Endothelial cell of umbilical vein (primary cell): ENCODE data around the gene HAND1. TPM values are rescaled to one million over a fixed set of nuclear protein-coding genes. Genes with fewer than 3 reads are reported as not detected.

Experiments used
- BruUV-seq: library from RNA; stranded (reverse); fragments of 400-500 nt; replicated peaks from 2 replicates; lab custom pipeline; 2021; lab: Mats Ljungman, UMichigan
- CTCF ChIA-PET: fragments of 300-600, 350-600 bp; sonication (Branson Sonifier 250); formaldehyde crosslinking; loops from one replicate; lab custom pipeline; 2021; ENCODE audit warnings: antibody characterized with exemption, inconsistent platforms; lab: Charles Lee
- POLR2A ChIA-PET: fragments of 300-600, 350-600 bp; sonication (Branson Sonifier 250); formaldehyde crosslinking; loops from one replicate; lab custom pipeline; 2021; ENCODE audit warnings: antibody characterized with exemption, inconsistent platforms; lab: Charles Lee
- DNase-seq: peaks from one replicate; pipeline ENCODE4 v3.0.0-alpha.2; 2011; ENCODE audit warnings: low read depth, low spot score
- FAIRE-seq: peaks from 2 replicates; lab custom pipeline; 2011; peaks lifted over from hg19 to GRCh38; lab: Jason Lieb, UNC
- H2AFZ ChIP-seq: 2 replicates; pipeline ENCODE4 v1.6.0; 2012; ENCODE audit warnings: low read depth, low read length, control low read depth, inconsistent platforms
- H3K27ac ChIP-seq: 2 replicates; pipeline ENCODE4 v1.5.1; 2011; ENCODE audit warnings: low read depth, mild to moderate bottlenecking, control low read depth, low read length, moderate library complexity; ENCODE audit not compliant: insufficient read depth
- H3K27me3 ChIP-seq, 2 experiments: 2 replicates each; pipeline versions ENCODE4 v1.6.0 to v1.6.1; 2011; ENCODE audit warnings: low read length in 2 of 2, mixed read lengths in 1 of 2; ENCODE audit not compliant: control insufficient read depth in 2 of 2, insufficient read depth in 2 of 2
- H3K36me3 ChIP-seq, 2 experiments: 2 replicates in 1 of 2; 3 replicates in 1 of 2; pipeline ENCODE4 v1.5.1; 2011; ENCODE audit warnings: low read length in 2 of 2, mild to moderate bottlenecking in 1 of 2, moderate library complexity in 1 of 2; ENCODE audit not compliant: control insufficient read depth in 2 of 2, insufficient read depth in 2 of 2; ENCODE audit errors: extremely low read depth in 1 of 2
- H3K4me1 ChIP-seq: 3 replicates; pipeline ENCODE4 v1.5.1; 2011; ENCODE audit warnings: mild to moderate bottlenecking, low read length; ENCODE audit not compliant: control insufficient read depth, insufficient read depth; ENCODE audit errors: extremely low read depth
- H3K4me2 ChIP-seq: 2 replicates; pipeline ENCODE4 v1.6.1; 2011; ENCODE audit warnings: low read length, control low read depth, mixed read lengths; ENCODE audit not compliant: insufficient read depth
- H3K4me3 ChIP-seq, 3 experiments: fragments of 200-600 bp in 1 of 3; sonication (generic), shearing (Covaris generic) in 1 of 3; replicated peaks in 1 of 3; 2 replicates each; pipeline ENCODE4 v1.5.1; 2011 to 2016; ENCODE audit warnings: control low read depth in 3 of 3, low read length in 3 of 3, mild to moderate bottlenecking in 2 of 3, inconsistent platforms in 1 of 3, low read depth in 1 of 3, moderate library complexity in 1 of 3; ENCODE audit not compliant: insufficient read depth in 1 of 3
- H3K79me2 ChIP-seq: 2 replicates; pipeline ENCODE4 v1.6.0; 2012; ENCODE audit warnings: low read length, inconsistent platforms; ENCODE audit not compliant: control insufficient read depth, insufficient read depth
- H3K9ac ChIP-seq: replicated peaks from 2 replicates; pipeline ENCODE3; 2011; ENCODE audit warnings: low read length, control low read depth; ENCODE audit not compliant: insufficient read depth; ENCODE audit errors: extremely low read depth
- H3K9me1 ChIP-seq: replicated peaks from 3 replicates; pipeline ENCODE4 v1.6.0; 2011; ENCODE audit warnings: mild to moderate bottlenecking, low read length; ENCODE audit not compliant: control insufficient read depth, insufficient read depth; ENCODE audit errors: extremely low read depth
- H3K9me3 ChIP-seq: replicated peaks from 2 replicates; pipeline ENCODE4 v1.5.1; 2012; ENCODE audit warnings: low read length, inconsistent platforms; ENCODE audit not compliant: control insufficient read depth, insufficient read depth
- H4K20me1 ChIP-seq: replicated peaks from 2 replicates; pipeline ENCODE3; 2011; ENCODE audit warnings: mild to moderate bottlenecking, low read length; ENCODE audit not compliant: control insufficient read depth, insufficient read depth; ENCODE audit errors: extremely low read depth
- EZH2 ChIP-seq: IDR thresholded peaks from 2 replicates; pipeline ENCODE4 v1.6.1; 2012; ENCODE audit warnings: borderline replicate concordance, low read depth, mild to moderate bottlenecking, moderate library complexity, low read length, inconsistent platforms; ENCODE audit not compliant: severe bottlenecking
- FOS ChIP-seq: IDR thresholded peaks from 2 replicates; pipeline ENCODE4 v1.6.1; 2011; ENCODE audit warnings: mild to moderate bottlenecking, low read length, moderate library complexity, borderline replicate concordance; ENCODE audit not compliant: insufficient read depth
- GATA2 ChIP-seq: IDR thresholded peaks from 2 replicates; pipeline ENCODE4 v1.7.0; 2011; ENCODE audit warnings: low read depth, mild to moderate bottlenecking, moderate library complexity, mixed read lengths, low read length; ENCODE audit not compliant: insufficient read length, insufficient read depth
- JUN ChIP-seq: IDR thresholded peaks from 2 replicates; pipeline ENCODE4 v1.6.1; 2011; ENCODE audit warnings: borderline replicate concordance, low read depth; ENCODE audit not compliant: insufficient read length, insufficient read depth
- MAX ChIP-seq: IDR thresholded peaks from 2 replicates; pipeline ENCODE4 v1.6.1; 2011; ENCODE audit not compliant: insufficient read depth, insufficient read length
- MYC ChIP-seq: IDR thresholded peaks from one replicate; pipeline ENCODE4 v1.6.1; 2011; ENCODE audit warnings: mild to moderate bottlenecking, low read depth, low read length
- POLR2A ChIP-seq: IDR thresholded peaks from 2 replicates; pipeline ENCODE4 v1.6.1; 2012; ENCODE audit warnings: low read depth, mild to moderate bottlenecking, control low read depth, low read length
- POLR2AphosphoS5 ChIP-seq: IDR thresholded peaks from 2 replicates; pipeline ENCODE4 v1.6.1; 2012; ENCODE audit warnings: low read depth, mild to moderate bottlenecking, control low read depth, low read length, moderate library complexity; ENCODE audit not compliant: insufficient read depth
- dilution Hi-C: fragments of 300-500 bp; cut with MboI; formaldehyde crosslinking; loops from one replicate; pipeline ENCODE4 v1.15.0; 2019; ENCODE audit warnings: low sequenced_read_pairs; ENCODE audit not compliant: extremely low pct_ligation_motif_present
- intact Hi-C: fragments of 100-400 bp; cut with micrococcal nuclease; formaldehyde crosslinking; loops from one replicate; pipeline ENCODE4 v1.10.0; 2022
- polyA plus RNA-seq, 4 experiments: library from polyadenylated mRNA; depleted of rRNA in 3 of 4; stranded (reverse) in 3 of 4; unstranded in 1 of 4; fragments of >200 nt; gene quantifications; 2 replicates each; pipeline versions ENCODE4 v1.2.1 to v1.2.3, GENCODE V29; 2011 to 2012; ENCODE audit warnings: missing spikeins in 1 of 4
- total RNA-seq: library from RNA; stranded (reverse); gene quantifications from 2 replicates; pipeline ENCODE4 v1.2.3, GENCODE V29; 2021
- TF ChIP-seq, protein P1 (sequence below), 2 donors: IDR thresholded peaks; 1 replicate in 1 of 2; 2 replicates in 1 of 2; pipeline ENCODE4 v1.5.1; 2011; ENCODE audit warnings: low read length in 2 of 2, mild to moderate bottlenecking in 2 of 2, moderate library complexity in 2 of 2, control low read depth in 1 of 2, inconsistent platforms in 1 of 2, low read depth in 1 of 2; ENCODE audit not compliant: insufficient read depth in 1 of 2; ENCODE audit errors: extremely low read depth in 1 of 2

HAND1 gene
- total and polyA plus RNA-seq, 2 donors (not counting 3 experiments of a cell fraction or from before 2014, with no cell fraction given) = not detected

GRCh38 chr5:154522284-154522683, 44.3 kb upstream of the HAND1 start:
- Histone ChIP-seq H3K9me3 (no peaks in the 10 kb centered on the region), H2AFZ (no peak overlapping the region), H3K4me1 (no peaks in the 10 kb centered on the region), H3K9ac (no peak overlapping the region), H3K27me3 (peaks cover 4 to 7% of the 10 kb centered on the region in 2 experiments), H3K4me2 (no peak overlapping the region), H3K36me3 (no peaks in the 10 kb centered on the region), H4K20me1 (no peaks in the 10 kb centered on the region), H3K79me2 (no peaks in the 10 kb centered on the region), H3K4me3 (no peak overlapping the region), H3K9me1 (no peaks in the 10 kb centered on the region), H3K27ac (no peak overlapping the region)
- DNase-seq (no peak), FAIRE-seq (no peak)
- BruUV-seq = no TSS peak
- no peak for TF ChIP-seq FOS
- TF ChIP-seq EZH2 = no peak
- no peak for TF ChIP-seq POLR2AphosphoS5
- TF ChIP-seq, protein P1, sequence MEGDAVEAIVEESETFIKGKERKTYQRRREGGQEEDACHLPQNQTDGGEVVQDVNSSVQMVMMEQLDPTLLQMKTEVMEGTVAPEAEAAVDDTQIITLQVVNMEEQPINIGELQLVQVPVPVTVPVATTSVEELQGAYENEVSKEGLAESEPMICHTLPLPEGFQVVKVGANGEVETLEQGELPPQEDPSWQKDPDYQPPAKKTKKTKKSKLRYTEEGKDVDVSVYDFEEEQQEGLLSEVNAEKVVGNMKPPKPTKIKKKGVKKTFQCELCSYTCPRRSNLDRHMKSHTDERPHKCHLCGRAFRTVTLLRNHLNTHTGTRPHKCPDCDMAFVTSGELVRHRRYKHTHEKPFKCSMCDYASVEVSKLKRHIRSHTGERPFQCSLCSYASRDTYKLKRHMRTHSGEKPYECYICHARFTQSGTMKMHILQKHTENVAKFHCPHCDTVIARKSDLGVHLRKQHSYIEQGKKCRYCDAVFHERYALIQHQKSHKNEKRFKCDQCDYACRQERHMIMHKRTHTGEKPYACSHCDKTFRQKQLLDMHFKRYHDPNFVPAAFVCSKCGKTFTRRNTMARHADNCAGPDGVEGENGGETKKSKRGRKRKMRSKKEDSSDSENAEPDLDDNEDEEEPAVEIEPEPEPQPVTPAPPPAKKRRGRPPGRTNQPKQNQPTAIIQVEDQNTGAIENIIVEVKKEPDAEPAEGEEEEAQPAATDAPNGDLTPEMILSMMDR (IDR thresholded peaks at IDR 0.05; ENCODE audit: extremely low read depth in 1 of 2, insufficient read depth in 1 of 2, low read depth in 1 of 2, low read length in 2 of 2) = no peak
- ChIA-PET CTCF (interaction anchor here (2.2 to 3.6 kb wide), 6 partner anchors 9 to 26 kb away, joined by 10 to 48 read pairs (median 24); no protein-coding TSS in a partner anchor), POLR2A (no interaction called here)
- intact Hi-C loops (no loop called here), dilution Hi-C loops (no loop called here)

DNA sequence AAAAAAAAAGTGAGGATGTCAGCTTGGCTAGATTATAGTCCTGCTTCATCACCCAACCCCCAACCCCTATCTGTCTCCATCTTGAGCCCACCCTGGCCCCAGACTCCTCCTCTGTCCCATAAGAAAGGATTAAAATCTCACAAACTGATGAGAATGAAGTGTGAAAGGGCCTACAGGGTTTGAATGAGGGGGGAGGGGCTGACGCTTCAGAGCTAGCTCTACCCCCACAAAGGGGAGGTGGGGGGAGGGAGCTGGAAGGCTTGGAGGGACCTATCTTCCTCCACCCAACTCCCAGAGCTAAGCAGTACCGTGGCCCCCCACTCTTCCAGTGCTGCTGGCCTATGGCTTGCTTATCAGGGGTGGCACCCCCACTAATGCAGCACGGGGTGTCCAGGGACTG, 43.7 kb upstream of the HAND1 start:
- intact Hi-C loops = loop anchor here (1.0 kb wide), 1 partner anchor 89 kb away; no protein-coding TSS in a partner anchor
- Histone ChIP-seq H3K4me2 (no peak overlapping the region), H3K27ac (no peak overlapping the region), H3K9me3 (no peaks in the 10 kb centered on the region), H3K9ac (no peak overlapping the region), H3K36me3 (no peaks in the 10 kb centered on the region), H3K79me2 (no peaks in the 10 kb centered on the region), H3K27me3 (peaks cover 4 to 7% of the 10 kb centered on the region in 2 experiments), H4K20me1 (no peaks in the 10 kb centered on the region), H3K4me3 (no peak overlapping the region), H3K9me1 (no peaks in the 10 kb centered on the region), H3K4me1 (no peaks in the 10 kb centered on the region), H2AFZ (no peak overlapping the region)
- BruUV-seq = no TSS peak
- TF ChIP-seq MYC (no peak), FOS (no peak), EZH2 (no peak), POLR2AphosphoS5 (no peak), GATA2 (no peak), JUN (no peak), POLR2A (no peak), MAX (no peak)
- TF ChIP-seq, protein P1 (IDR thresholded peaks at IDR 0.05; ENCODE audit: extremely low read depth in 1 of 2, insufficient read depth in 1 of 2, low read depth in 1 of 2, low read length in 2 of 2) = no peak
- CTCF ChIA-PET = interaction anchor here (0.9 to 3.6 kb wide), 22 partner anchors 9 to 419 kb away, joined by 3 to 48 read pairs (median 10); no protein-coding TSS in a partner anchor
- dilution Hi-C loops = no loop called here
- POLR2A ChIA-PET = no interaction called here
- DNase-seq (no peak), FAIRE-seq (no peak)
